WTC11 (cell line): Measurements from ENCODE around the gene ZNF407. TPM values are rescaled to one million over a fixed set of nuclear protein-coding genes. Genes with fewer than 3 reads are reported as not detected.

Experiments used
- ATAC-seq: fragments of 200-7000 bp; cut with Tn5 transposase; 2 replicates; pipeline ENCODE4 v1.10.0; 2021; ENCODE audit warnings: mild to moderate bottlenecking, moderate library complexity
- CTCF ChIA-PET: fragments of 300-600 bp; sonication (Branson Sonifier 250); formaldehyde crosslinking; loops from one replicate; lab custom pipeline; 2021; ENCODE audit warnings: antibody characterized with exemption; lab: Charles Lee
- POLR2A ChIA-PET: fragments of 350-600 bp; sonication (Branson Sonifier 250); formaldehyde crosslinking; loops from one replicate; lab custom pipeline; 2021; ENCODE audit warnings: antibody characterized with exemption; lab: Charles Lee
- DNase-seq: peaks from one replicate; pipeline ENCODE4 v3.0.0; 2021; ENCODE audit warnings: low spot score
- H3K27ac Mint-ChIP-seq: 2 replicates; pipeline ENCODE4 v1.8.0; 2021; ENCODE audit warnings: mixed read lengths
- H3K27me3 Mint-ChIP-seq: 2 replicates; pipeline ENCODE4 v1.8.0; 2021; ENCODE audit warnings: low read depth, mild to moderate bottlenecking, moderate library complexity, mixed read lengths
- H3K36me3 Mint-ChIP-seq: 2 replicates; pipeline ENCODE4 v1.8.0; 2021; ENCODE audit warnings: mixed read lengths
- H3K4me1 Mint-ChIP-seq: 2 replicates; pipeline ENCODE4 v1.8.0; 2022; ENCODE audit warnings: mixed read lengths
- H3K4me3 Mint-ChIP-seq: 2 replicates; pipeline ENCODE4 v1.8.0; 2021; ENCODE audit warnings: mild to moderate bottlenecking, moderate library complexity, mixed read lengths
- H3K9me3 Mint-ChIP-seq: 2 replicates; pipeline ENCODE4 v1.8.0; 2021; ENCODE audit warnings: mixed read lengths
- ATF1 ChIP-seq: sonication (generic); formaldehyde crosslinking; IDR thresholded peaks from 2 replicates; pipeline ENCODE4 v1.8.1; 2023; ENCODE audit warnings: mild to moderate bottlenecking, moderate library complexity, missing genetic modification reagents
- CBFB ChIP-seq: sonication (generic); formaldehyde crosslinking; IDR thresholded peaks from 2 replicates; pipeline ENCODE4 v1.8.1; 2022; ENCODE audit warnings: mild to moderate bottlenecking, low read depth, missing genetic modification reagents
- CREB1 ChIP-seq: sonication (generic); formaldehyde crosslinking; IDR thresholded peaks from 2 replicates; pipeline ENCODE4 v1.8.0; 2023; ENCODE audit warnings: mild to moderate bottlenecking, missing genetic modification reagents
- CREM ChIP-seq: sonication (generic); formaldehyde crosslinking; IDR thresholded peaks from 2 replicates; pipeline ENCODE4 v1.8.1; 2022; ENCODE audit warnings: mild to moderate bottlenecking, missing genetic modification reagents, moderate library complexity
- ZBTB21 ChIP-seq: sonication (generic); formaldehyde crosslinking; IDR thresholded peaks from 2 replicates; pipeline ENCODE4 v1.8.1; 2023; ENCODE audit warnings: mild to moderate bottlenecking, missing genetic modification reagents, borderline replicate concordance
- ZNF138 ChIP-seq: sonication (generic); formaldehyde crosslinking; conservative IDR thresholded peaks from 2 replicates; pipeline ENCODE4 v1.8.1; 2022; ENCODE audit warnings: mild to moderate bottlenecking, moderate library complexity, missing genetic modification reagents
- ZNF232 ChIP-seq: sonication (generic); formaldehyde crosslinking; IDR thresholded peaks from 2 replicates; pipeline ENCODE4 v1.8.0; 2022; ENCODE audit warnings: mild to moderate bottlenecking, missing genetic modification reagents
- ZNF263 ChIP-seq: sonication (generic); formaldehyde crosslinking; IDR thresholded peaks from 2 replicates; pipeline ENCODE4 v1.8.1; 2022; ENCODE audit warnings: low read depth, mild to moderate bottlenecking, moderate library complexity, missing genetic modification reagents
- ZNF416 ChIP-seq: fragments of 250-450 bp; sonication (Bioruptor Pico); IDR thresholded peaks from 2 replicates; pipeline ENCODE4 v1.9.0; 2021; ENCODE audit warnings: mild to moderate bottlenecking, inconsistent platforms
- total RNA-seq: library from RNA; stranded (reverse); gene quantifications from 3 replicates; pipeline ENCODE4 v1.2.3, GENCODE V29; 2021
- TF ChIP-seq, protein P1 (sequence below): fragments of 250-450 bp; sonication (Bioruptor Pico); IDR thresholded peaks from 2 replicates; pipeline ENCODE4 v1.9.0; 2021; ENCODE audit warnings: moderate library complexity, mild to moderate bottlenecking, inconsistent platforms, borderline replicate concordance
- TF ChIP-seq, protein P2 (sequence below): sonication (generic); formaldehyde crosslinking; IDR thresholded peaks from 2 replicates; pipeline ENCODE4 v1.8.0; 2022; ENCODE audit warnings: mild to moderate bottlenecking, missing genetic modification reagents
- TF ChIP-seq, protein P3 (sequence below): sonication (generic); formaldehyde crosslinking; IDR thresholded peaks from 2 replicates; pipeline ENCODE4 v1.8.1; 2023; ENCODE audit warnings: mild to moderate bottlenecking, missing genetic modification reagents, borderline replicate concordance
- TF ChIP-seq, protein P4 (sequence below): sonication (generic); formaldehyde crosslinking; IDR thresholded peaks from 2 replicates; pipeline ENCODE4 v1.8.0; 2023; ENCODE audit warnings: mild to moderate bottlenecking, missing genetic modification reagents
- TF ChIP-seq, protein P5 (sequence below): sonication (generic); formaldehyde crosslinking; IDR thresholded peaks from 2 replicates; pipeline ENCODE4 v1.8.1; 2023; ENCODE audit warnings: mild to moderate bottlenecking, missing genetic modification reagents
- TF ChIP-seq, protein P6 (sequence below): sonication (generic); formaldehyde crosslinking; IDR thresholded peaks from 2 replicates; pipeline ENCODE4 v1.8.1; 2022; ENCODE audit warnings: mild to moderate bottlenecking, missing genetic modification reagents, moderate library complexity, borderline replicate concordance
- TF ChIP-seq, protein P7 (sequence below): fragments of 250-450 bp; sonication (Bioruptor Pico); IDR thresholded peaks from 2 replicates; pipeline ENCODE4 v1.9.0; 2021; ENCODE audit warnings: mild to moderate bottlenecking

The ZNF407 gene
- total RNA-seq, 1 experiment from 2014 or later: 6.5 TPM

DNA sequence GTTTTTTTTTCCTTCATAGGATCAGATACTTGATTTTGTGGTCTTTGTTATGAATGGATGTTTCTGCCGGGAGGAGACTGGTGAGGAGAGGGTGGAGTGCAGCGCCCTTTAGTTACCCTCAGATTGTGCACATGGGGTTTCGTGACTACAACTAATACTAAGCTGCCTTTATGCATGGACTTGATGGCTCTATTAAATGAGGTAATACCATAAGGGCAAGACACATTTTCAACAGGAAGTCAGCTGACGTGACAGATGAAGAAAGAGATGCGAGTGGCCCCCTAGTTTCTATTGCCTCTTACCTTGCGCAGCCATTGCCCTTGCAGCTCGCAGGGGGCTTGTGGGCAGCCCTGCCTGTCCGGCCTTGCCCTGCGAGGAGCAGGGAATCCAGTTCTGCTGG lies 24.4 kb downstream of the ZNF407 start:
- Mint-ChIP-seq H3K4me3 (no peak overlapping the region), H3K36me3 (no peaks in the 10 kb centered on the region), H3K27ac (no peak overlapping the region), H3K9me3 (no peaks in the 10 kb centered on the region), H3K4me1 (peaks cover 6% of the 10 kb centered on the region), H3K27me3 (no peaks in the 10 kb centered on the region)
- ATAC-seq: no peak
- no peak for DNase-seq
- ChIA-PET POLR2A (no interaction called here), CTCF (interaction anchor here (1.2 kb wide), 1 partner anchor 8 kb away, joined by 3 read pairs; no protein-coding TSS in a partner anchor)
- no peak for TF ChIP-seq ATF1 (CRISPR knock-in tag)
- no peak for TF ChIP-seq ZNF232 (CRISPR knock-in tag)
- no peak for TF ChIP-seq CREB1 (CRISPR knock-in tag)
- TF ChIP-seq ZNF416 (CRISPR knock-in tag): no peak
- TF ChIP-seq, protein P1, sequence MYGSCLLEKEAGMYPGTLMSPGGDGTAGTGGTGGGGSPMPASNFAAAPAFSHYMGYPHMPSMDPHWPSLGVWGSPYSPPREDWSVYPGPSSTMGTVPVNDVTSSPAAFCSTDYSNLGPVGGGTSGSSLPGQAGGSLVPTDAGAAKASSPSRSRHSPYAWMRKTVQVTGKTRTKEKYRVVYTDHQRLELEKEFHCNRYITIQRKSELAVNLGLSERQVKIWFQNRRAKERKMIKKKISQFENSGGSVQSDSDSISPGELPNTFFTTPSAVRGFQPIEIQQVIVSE (CRISPR knock-in tag): no peak
- TF ChIP-seq, protein P2, sequence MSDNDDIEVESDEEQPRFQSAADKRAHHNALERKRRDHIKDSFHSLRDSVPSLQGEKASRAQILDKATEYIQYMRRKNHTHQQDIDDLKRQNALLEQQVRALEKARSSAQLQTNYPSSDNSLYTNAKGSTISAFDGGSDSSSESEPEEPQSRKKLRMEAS (CRISPR knock-in tag): no peak
- TF ChIP-seq, protein P3, sequence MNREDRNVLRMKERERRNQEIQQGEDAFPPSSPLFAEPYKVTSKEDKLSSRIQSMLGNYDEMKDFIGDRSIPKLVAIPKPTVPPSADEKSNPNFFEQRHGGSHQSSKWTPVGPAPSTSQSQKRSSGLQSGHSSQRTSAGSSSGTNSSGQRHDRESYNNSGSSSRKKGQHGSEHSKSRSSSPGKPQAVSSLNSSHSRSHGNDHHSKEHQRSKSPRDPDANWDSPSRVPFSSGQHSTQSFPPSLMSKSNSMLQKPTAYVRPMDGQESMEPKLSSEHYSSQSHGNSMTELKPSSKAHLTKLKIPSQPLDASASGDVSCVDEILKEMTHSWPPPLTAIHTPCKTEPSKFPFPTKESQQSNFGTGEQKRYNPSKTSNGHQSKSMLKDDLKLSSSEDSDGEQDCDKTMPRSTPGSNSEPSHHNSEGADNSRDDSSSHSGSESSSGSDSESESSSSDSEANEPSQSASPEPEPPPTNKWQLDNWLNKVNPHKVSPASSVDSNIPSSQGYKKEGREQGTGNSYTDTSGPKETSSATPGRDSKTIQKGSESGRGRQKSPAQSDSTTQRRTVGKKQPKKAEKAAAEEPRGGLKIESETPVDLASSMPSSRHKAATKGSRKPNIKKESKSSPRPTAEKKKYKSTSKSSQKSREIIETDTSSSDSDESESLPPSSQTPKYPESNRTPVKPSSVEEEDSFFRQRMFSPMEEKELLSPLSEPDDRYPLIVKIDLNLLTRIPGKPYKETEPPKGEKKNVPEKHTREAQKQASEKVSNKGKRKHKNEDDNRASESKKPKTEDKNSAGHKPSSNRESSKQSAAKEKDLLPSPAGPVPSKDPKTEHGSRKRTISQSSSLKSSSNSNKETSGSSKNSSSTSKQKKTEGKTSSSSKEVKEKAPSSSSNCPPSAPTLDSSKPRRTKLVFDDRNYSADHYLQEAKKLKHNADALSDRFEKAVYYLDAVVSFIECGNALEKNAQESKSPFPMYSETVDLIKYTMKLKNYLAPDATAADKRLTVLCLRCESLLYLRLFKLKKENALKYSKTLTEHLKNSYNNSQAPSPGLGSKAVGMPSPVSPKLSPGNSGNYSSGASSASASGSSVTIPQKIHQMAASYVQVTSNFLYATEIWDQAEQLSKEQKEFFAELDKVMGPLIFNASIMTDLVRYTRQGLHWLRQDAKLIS: no peak
- no peak for TF ChIP-seq ZNF138 (CRISPR knock-in tag)
- TF ChIP-seq, protein P4, sequence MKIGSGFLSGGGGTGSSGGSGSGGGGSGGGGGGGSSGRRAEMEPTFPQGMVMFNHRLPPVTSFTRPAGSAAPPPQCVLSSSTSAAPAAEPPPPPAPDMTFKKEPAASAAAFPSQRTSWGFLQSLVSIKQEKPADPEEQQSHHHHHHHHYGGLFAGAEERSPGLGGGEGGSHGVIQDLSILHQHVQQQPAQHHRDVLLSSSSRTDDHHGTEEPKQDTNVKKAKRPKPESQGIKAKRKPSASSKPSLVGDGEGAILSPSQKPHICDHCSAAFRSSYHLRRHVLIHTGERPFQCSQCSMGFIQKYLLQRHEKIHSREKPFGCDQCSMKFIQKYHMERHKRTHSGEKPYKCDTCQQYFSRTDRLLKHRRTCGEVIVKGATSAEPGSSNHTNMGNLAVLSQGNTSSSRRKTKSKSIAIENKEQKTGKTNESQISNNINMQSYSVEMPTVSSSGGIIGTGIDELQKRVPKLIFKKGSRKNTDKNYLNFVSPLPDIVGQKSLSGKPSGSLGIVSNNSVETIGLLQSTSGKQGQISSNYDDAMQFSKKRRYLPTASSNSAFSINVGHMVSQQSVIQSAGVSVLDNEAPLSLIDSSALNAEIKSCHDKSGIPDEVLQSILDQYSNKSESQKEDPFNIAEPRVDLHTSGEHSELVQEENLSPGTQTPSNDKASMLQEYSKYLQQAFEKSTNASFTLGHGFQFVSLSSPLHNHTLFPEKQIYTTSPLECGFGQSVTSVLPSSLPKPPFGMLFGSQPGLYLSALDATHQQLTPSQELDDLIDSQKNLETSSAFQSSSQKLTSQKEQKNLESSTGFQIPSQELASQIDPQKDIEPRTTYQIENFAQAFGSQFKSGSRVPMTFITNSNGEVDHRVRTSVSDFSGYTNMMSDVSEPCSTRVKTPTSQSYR (CRISPR knock-in tag): no peak

DNA sequence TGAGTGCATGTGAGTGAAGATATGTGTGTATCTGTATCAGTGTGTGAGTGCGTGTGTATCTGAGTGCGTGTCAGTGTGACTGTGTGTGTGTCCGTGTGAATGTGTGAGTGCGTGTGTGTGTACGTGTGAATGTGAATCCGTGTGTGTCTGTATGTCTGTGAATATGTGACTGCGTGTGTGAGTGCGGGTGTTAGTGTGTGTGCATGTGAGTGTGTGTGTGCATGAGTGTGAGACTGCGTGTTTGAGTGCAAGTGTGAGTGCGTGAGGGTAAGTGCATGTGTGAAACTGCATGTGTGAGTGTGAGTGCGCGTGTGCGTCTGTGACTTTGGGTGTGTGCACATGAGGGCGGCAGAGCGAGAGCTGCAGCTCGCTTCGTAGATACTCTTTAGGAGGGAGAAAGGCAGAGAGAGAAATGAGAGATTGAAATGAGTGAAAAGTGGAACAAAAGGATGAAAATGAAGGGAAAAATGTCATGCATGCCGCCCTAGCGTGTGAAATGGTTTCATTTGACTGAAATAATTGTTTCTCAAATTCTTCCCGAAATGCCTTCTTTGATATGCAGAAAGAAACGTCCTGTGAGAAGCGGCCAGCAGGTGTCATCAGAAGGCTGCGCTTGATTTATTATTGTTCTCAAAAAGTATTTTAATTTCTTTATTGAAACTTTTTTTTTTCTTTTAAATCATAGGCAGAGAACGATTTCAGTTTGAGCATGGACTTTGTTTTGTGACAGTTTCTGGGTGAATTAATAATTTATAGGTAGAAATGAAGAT lies 25.6 kb downstream of the ZNF407 start:
- CTCF ChIA-PET: interaction anchor here (0.9 to 1.8 kb wide), 7 partner anchors 15 to 709 kb away, joined by 3 to 6 read pairs (median 4); no protein-coding TSS in a partner anchor
- Mint-ChIP-seq H3K27me3 (no peaks in the 10 kb centered on the region), H3K4me1 (peaks cover 7% of the 10 kb centered on the region), H3K36me3 (no peaks in the 10 kb centered on the region), H3K4me3 (no peak overlapping the region), H3K9me3 (no peaks in the 10 kb centered on the region), H3K27ac (no peak overlapping the region)
- POLR2A ChIA-PET: no interaction called here
- TF ChIP-seq CBFB (CRISPR knock-in tag): no peak
- TF ChIP-seq, protein P5, sequence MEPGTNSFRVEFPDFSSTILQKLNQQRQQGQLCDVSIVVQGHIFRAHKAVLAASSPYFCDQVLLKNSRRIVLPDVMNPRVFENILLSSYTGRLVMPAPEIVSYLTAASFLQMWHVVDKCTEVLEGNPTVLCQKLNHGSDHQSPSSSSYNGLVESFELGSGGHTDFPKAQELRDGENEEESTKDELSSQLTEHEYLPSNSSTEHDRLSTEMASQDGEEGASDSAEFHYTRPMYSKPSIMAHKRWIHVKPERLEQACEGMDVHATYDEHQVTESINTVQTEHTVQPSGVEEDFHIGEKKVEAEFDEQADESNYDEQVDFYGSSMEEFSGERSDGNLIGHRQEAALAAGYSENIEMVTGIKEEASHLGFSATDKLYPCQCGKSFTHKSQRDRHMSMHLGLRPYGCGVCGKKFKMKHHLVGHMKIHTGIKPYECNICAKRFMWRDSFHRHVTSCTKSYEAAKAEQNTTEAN (CRISPR knock-in tag): peak; percentile 99
- DNase-seq (no peak), ATAC-seq (peak; percentile 13; the same call in 1 of the 2 replicates)

DNA sequence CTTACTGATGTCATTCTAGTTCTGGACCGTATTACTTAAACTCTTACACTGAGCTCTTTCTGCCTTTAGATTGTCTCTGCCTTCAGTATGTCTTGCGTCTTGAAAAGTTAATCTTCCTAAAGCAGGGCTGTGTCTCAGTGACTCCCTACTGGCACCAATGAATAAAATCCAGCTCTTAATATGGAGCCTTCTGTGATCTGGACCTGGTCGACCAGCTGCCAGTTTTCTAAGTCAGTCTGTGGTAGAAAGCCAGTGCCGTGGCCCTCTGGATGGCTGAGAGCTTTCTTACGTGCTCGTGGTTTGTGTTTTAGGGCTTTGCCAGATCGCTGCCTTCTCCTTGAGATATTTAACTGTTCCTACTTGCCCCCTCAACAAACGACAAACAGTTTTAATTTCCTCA lies 26.8 kb downstream of the ZNF407 start:
- Mint-ChIP-seq H3K4me3 (no peak overlapping the region), H3K27ac (no peak overlapping the region), H3K27me3 (no peaks in the 10 kb centered on the region), H3K9me3 (no peaks in the 10 kb centered on the region), H3K36me3 (no peaks in the 10 kb centered on the region), H3K4me1 (peaks cover 7% of the 10 kb centered on the region)
- ChIA-PET CTCF (interaction anchor here (1.3 to 1.8 kb wide), 4 partner anchors 28 to 708 kb away, joined by 3 to 6 read pairs (median 4); no protein-coding TSS in a partner anchor), POLR2A (no interaction called here)
- no peak for DNase-seq
- peak; percentile 14; the same call in 1 of the 2 replicates for ATAC-seq
- TF ChIP-seq, protein P6, sequence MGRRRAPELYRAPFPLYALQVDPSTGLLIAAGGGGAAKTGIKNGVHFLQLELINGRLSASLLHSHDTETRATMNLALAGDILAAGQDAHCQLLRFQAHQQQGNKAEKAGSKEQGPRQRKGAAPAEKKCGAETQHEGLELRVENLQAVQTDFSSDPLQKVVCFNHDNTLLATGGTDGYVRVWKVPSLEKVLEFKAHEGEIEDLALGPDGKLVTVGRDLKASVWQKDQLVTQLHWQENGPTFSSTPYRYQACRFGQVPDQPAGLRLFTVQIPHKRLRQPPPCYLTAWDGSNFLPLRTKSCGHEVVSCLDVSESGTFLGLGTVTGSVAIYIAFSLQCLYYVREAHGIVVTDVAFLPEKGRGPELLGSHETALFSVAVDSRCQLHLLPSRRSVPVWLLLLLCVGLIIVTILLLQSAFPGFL (CRISPR knock-in tag): no peak
- TF ChIP-seq CREM (CRISPR knock-in tag): no peak
- TF ChIP-seq, protein P7, sequence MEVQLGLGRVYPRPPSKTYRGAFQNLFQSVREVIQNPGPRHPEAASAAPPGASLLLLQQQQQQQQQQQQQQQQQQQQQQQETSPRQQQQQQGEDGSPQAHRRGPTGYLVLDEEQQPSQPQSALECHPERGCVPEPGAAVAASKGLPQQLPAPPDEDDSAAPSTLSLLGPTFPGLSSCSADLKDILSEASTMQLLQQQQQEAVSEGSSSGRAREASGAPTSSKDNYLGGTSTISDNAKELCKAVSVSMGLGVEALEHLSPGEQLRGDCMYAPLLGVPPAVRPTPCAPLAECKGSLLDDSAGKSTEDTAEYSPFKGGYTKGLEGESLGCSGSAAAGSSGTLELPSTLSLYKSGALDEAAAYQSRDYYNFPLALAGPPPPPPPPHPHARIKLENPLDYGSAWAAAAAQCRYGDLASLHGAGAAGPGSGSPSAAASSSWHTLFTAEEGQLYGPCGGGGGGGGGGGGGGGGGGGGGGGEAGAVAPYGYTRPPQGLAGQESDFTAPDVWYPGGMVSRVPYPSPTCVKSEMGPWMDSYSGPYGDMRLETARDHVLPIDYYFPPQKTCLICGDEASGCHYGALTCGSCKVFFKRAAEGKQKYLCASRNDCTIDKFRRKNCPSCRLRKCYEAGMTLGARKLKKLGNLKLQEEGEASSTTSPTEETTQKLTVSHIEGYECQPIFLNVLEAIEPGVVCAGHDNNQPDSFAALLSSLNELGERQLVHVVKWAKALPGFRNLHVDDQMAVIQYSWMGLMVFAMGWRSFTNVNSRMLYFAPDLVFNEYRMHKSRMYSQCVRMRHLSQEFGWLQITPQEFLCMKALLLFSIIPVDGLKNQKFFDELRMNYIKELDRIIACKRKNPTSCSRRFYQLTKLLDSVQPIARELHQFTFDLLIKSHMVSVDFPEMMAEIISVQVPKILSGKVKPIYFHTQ: no peak
- no peak for TF ChIP-seq ZBTB21 (CRISPR knock-in tag)
- no peak for TF ChIP-seq ZNF263 (CRISPR knock-in tag)
